OCI-LY7 (cell line): ENCODE results near the gene KCNA1. TPM values are rescaled to one million over a fixed set of nuclear protein-coding genes. Genes with fewer than 3 reads are reported as not detected.

Experiments
- BruUV-seq: library from RNA; stranded (reverse); fragments of 400-500 nt; replicated peaks from 2 replicates; lab custom pipeline; 2021; lab: Mats Ljungman, UMichigan
- CTCF ChIA-PET: fragments of 300-600 bp; sonication (Branson Sonifier 250); formaldehyde crosslinking; loops from one replicate; lab custom pipeline; 2022; ENCODE audit warnings: antibody characterized with exemption; ENCODE audit not compliant: unreplicated experiment; lab: Charles Lee
- POLR2A ChIA-PET: fragments of 300-600 bp; sonication (Branson Sonifier 250); formaldehyde crosslinking; loops from one replicate; lab custom pipeline; 2022; ENCODE audit warnings: antibody characterized with exemption; lab: Charles Lee
- DNase-seq: peaks from one replicate; pipeline ENCODE4 v3.0.0-alpha.2; 2015; ENCODE audit warnings: low spot score
- H2AFZ ChIP-seq: fragments of 200-600 bp; sonication (generic), shearing (Covaris generic); 2 replicates; pipeline ENCODE4 v1.6.1; 2014; ENCODE audit warnings: mild to moderate bottlenecking, antibody characterized with exemption, low read length, moderate library complexity
- H3K27ac ChIP-seq: fragments of 200-600 bp; sonication (generic); 2 replicates; pipeline ENCODE4 v1.5.1; 2014; ENCODE audit warnings: mixed run types, low read depth, mild to moderate bottlenecking, moderate library complexity, low read length, inconsistent platforms; ENCODE audit not compliant: poor library complexity, severe bottlenecking
- H3K36me3 ChIP-seq: fragments of 200-600 bp; sonication (generic); 2 replicates; pipeline ENCODE4 v1.6.1; 2014; ENCODE audit warnings: mild to moderate bottlenecking, antibody characterized with exemption, low read length, moderate library complexity, mixed read lengths; ENCODE audit not compliant: insufficient read depth
- H3K4me1 ChIP-seq: fragments of 200-600 bp; sonication (generic); 2 replicates; pipeline ENCODE4 v1.5.1; 2014; ENCODE audit warnings: mild to moderate bottlenecking, low read length; ENCODE audit not compliant: insufficient read depth, poor library complexity, severe bottlenecking
- H3K4me2 ChIP-seq: fragments of 200-600 bp; sonication (generic); 2 replicates; pipeline ENCODE4 v1.6.1; 2014; ENCODE audit warnings: mild to moderate bottlenecking, low read length
- H3K4me3 ChIP-seq: fragments of 200-600 bp; sonication (generic); 2 replicates; pipeline ENCODE4 v1.5.1; 2014; ENCODE audit warnings: mild to moderate bottlenecking, low read depth, low read length; ENCODE audit not compliant: poor library complexity, severe bottlenecking
- H3K79me2 ChIP-seq: fragments of 200-600 bp; sonication (generic); 2 replicates; pipeline ENCODE4 v1.6.1; 2016; ENCODE audit warnings: low read depth, mild to moderate bottlenecking, low read length, moderate library complexity, mixed read lengths; ENCODE audit not compliant: insufficient read depth
- H3K9me2 ChIP-seq: fragments of 200-600 bp; sonication (generic); 2 replicates; pipeline ENCODE4 v1.6.1; 2016; ENCODE audit warnings: mild to moderate bottlenecking, low read length, mixed read lengths; ENCODE audit not compliant: insufficient read depth
- H3K9me3 ChIP-seq: fragments of 200-600 bp; sonication (generic); 2 replicates; pipeline ENCODE4 v1.6.1; 2014; ENCODE audit warnings: mild to moderate bottlenecking, mixed run types, low read length, mixed read lengths
- H4K20me1 ChIP-seq: fragments of 200-600 bp; sonication (generic); 2 replicates; pipeline ENCODE4 v1.6.1; 2014; ENCODE audit warnings: mild to moderate bottlenecking, antibody characterized with exemption, low read length, moderate library complexity, mixed read lengths; ENCODE audit not compliant: insufficient read depth
- EZH2phosphoT487 ChIP-seq: fragments of 200-600 bp; sonication (generic); IDR thresholded peaks from 2 replicates; pipeline ENCODE4 v1.6.1; 2018; ENCODE audit warnings: low read depth, borderline replicate concordance, mild to moderate bottlenecking, mixed run types, antibody characterized with exemption, low read length, moderate library complexity, mixed read lengths
- intact Hi-C: fragments of 100-400 bp; cut with micrococcal nuclease; formaldehyde crosslinking; loops from one replicate; pipeline ENCODE4 v1.10.0; 2022; ENCODE audit not compliant: unreplicated experiment
- total RNA-seq, 2 experiments: library from RNA; depleted of rRNA in 1 of 2; stranded (reverse); fragments of >200 nt in 1 of 2; shearing (Covaris generic) in 1 of 2; gene quantifications; 2 replicates each; pipeline ENCODE4 v1.2.3, GENCODE V29; 2014 to 2022
- TF ChIP-seq, protein P1 (sequence below): fragments of 200-600 bp; sonication (generic); conservative IDR thresholded peaks from 2 replicates; pipeline ENCODE4 v1.5.1; 2014; ENCODE audit warnings: mild to moderate bottlenecking, antibody characterized with exemption, low read length, moderate library complexity, mixed read lengths

The KCNA1 gene
- total RNA-seq, 2 experiments from 2014 or later, result not detected

DNA sequence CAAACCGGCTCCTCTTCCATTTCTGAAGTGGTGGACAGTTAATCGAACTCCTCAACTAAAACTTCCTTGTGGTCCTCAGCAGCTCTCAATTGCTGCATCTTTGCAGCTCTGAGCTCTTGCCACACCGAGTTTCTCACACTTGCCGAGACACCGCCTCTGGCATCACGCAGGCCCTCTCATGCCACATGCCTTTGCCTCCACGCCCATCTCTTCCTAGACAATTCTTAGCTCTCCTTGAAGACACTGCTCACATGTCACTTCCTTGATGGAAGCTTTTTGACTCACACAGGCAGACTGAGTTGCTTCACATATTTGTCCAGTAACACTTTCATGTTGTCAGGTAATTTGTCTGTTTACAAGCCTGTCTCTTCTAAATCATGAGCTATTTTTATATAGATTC is 29.2 kb downstream of the KCNA1 start:
- H3K9me2 ChIP-seq, result no peaks in the 10 kb centered on the region
- intact Hi-C loops, result no loop called here
- TF ChIP-seq, protein P1, sequence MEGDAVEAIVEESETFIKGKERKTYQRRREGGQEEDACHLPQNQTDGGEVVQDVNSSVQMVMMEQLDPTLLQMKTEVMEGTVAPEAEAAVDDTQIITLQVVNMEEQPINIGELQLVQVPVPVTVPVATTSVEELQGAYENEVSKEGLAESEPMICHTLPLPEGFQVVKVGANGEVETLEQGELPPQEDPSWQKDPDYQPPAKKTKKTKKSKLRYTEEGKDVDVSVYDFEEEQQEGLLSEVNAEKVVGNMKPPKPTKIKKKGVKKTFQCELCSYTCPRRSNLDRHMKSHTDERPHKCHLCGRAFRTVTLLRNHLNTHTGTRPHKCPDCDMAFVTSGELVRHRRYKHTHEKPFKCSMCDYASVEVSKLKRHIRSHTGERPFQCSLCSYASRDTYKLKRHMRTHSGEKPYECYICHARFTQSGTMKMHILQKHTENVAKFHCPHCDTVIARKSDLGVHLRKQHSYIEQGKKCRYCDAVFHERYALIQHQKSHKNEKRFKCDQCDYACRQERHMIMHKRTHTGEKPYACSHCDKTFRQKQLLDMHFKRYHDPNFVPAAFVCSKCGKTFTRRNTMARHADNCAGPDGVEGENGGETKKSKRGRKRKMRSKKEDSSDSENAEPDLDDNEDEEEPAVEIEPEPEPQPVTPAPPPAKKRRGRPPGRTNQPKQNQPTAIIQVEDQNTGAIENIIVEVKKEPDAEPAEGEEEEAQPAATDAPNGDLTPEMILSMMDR, result no peak
- no peak for TF ChIP-seq EZH2phosphoT487
- H3K79me2 ChIP-seq, result no peaks in the 10 kb centered on the region
- H3K36me3 ChIP-seq, result no peaks in the 10 kb centered on the region
- no TSS peak for BruUV-seq
- no peak for DNase-seq
- no peak overlapping the region for H3K4me3 ChIP-seq
- no peaks in the 10 kb centered on the region for H3K4me1 ChIP-seq
- no peak overlapping the region for H2AFZ ChIP-seq
- H3K4me2 ChIP-seq, result no peak overlapping the region
- ChIA-PET CTCF (no interaction called here), POLR2A (interaction anchor here (0.9 kb wide), 1 partner anchor 8 kb away, joined by 3 read pairs; no protein-coding TSS in a partner anchor)
- no peaks in the 10 kb centered on the region for H3K9me3 ChIP-seq
- no peaks in the 10 kb centered on the region for H4K20me1 ChIP-seq
- no peak overlapping the region for H3K27ac ChIP-seq

DNA sequence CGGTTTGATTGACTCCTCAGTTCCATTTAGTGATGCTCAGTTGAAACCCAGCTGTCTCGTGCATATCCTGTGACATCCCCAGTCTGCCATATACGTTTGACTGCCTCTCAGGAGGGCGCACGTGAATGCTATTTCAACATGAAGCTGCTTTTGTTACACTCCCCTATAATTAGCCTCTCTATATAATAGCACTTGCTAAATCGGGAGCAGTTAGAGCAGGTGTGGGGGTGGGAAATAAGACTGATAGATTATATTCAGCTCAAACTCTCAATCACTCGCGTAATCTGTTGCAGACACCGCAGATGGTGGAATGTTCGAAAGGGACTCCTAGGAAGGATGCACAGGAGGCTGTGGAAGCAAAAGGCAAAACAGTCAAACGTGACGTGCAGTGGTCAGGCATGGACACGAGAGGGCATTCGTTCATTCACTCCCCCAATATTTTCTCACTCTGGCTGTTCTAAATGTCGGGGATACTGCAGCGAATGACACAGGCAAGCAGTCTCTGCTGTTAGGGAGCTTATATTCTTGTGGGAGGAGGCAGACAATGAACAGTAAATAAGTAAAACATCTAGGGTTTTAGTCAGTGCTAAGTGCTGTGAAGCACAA is 29.8 kb downstream of the KCNA1 start:
- Histone ChIP-seq H3K36me3 (no peaks in the 10 kb centered on the region), H3K27ac (no peak overlapping the region), H3K4me3 (no peak overlapping the region), H2AFZ (no peak overlapping the region), H4K20me1 (no peaks in the 10 kb centered on the region), H3K9me2 (no peaks in the 10 kb centered on the region), H3K9me3 (no peaks in the 10 kb centered on the region), H3K79me2 (no peaks in the 10 kb centered on the region), H3K4me1 (no peaks in the 10 kb centered on the region), H3K4me2 (no peak overlapping the region)
- TF ChIP-seq, protein P1, result no peak
- TF ChIP-seq EZH2phosphoT487, result no peak
- no TSS peak for BruUV-seq
- no peak for DNase-seq
- ChIA-PET CTCF (no interaction called here), POLR2A (interaction anchor here (0.6 to 0.9 kb wide), 2 partner anchors 9 to 18 kb away, joined by 3 read pairs; no protein-coding TSS in a partner anchor)
- intact Hi-C loops, result no loop called here
